Measurements from ENCODE around the gene ARV1.
"Not testable (repeated sequence)": the region's sequence is repeated elsewhere in the genome, so short reads cannot be mapped to it uniquely, and the experiment has no call there.

The ARV1 gene

DNA sequence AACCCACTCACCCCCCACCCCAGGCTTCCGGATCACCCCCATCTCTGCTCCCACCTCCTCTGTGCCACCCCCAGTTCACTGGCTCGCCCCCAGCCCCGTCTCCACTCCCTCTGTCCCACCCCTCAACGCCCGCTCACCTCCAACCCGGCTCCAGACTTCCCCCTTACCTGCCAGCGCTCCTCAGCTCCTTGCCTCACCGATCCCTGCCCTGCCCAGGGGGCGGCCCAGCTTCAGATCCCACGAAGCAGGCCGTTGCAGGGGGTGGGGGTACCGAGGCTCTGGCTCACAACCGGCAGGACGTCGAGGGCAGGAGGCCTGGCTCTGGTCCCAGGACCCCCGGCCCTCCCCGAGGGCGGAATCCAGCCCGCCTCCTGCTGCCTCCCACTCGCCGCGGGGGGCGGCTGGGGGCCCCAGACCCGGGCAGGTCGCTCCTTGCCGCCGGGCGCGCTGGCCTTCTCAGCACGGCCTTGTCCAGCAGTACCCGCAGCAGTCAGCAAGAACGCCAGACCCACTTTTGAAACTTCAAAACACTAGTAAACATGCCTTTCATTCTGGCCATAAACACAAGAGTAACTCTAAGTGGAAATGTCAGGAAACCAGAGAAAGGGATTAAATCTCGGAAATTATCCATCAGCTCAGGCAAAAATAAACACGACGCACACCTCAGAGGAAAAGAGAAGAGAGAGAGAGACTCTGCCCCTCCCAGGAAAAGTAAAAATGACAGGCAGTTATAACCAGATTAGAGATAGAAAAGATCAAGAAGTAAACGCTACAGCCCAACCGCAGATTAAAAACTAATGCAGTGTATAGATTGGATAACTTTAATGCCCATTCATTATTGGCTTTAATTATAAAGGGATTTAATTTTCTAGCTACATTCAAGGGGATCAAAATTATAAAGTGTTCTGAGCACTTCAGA is 62.2 kb downstream of the ARV1 start:
- peaks cover 29% of the 10 kb centered on the region for H3K79me2 ChIP-seq (ENCODE audit: low read length)
- H3K9ac ChIP-seq (ENCODE audit: low read length) = peak overlapping the region; percentile 86
- TF ChIP-seq EZH2phosphoT487 (IDR thresholded peaks at IDR 0.05; ENCODE audit: low read depth) = no peak
- TF ChIP-seq, protein P1, sequence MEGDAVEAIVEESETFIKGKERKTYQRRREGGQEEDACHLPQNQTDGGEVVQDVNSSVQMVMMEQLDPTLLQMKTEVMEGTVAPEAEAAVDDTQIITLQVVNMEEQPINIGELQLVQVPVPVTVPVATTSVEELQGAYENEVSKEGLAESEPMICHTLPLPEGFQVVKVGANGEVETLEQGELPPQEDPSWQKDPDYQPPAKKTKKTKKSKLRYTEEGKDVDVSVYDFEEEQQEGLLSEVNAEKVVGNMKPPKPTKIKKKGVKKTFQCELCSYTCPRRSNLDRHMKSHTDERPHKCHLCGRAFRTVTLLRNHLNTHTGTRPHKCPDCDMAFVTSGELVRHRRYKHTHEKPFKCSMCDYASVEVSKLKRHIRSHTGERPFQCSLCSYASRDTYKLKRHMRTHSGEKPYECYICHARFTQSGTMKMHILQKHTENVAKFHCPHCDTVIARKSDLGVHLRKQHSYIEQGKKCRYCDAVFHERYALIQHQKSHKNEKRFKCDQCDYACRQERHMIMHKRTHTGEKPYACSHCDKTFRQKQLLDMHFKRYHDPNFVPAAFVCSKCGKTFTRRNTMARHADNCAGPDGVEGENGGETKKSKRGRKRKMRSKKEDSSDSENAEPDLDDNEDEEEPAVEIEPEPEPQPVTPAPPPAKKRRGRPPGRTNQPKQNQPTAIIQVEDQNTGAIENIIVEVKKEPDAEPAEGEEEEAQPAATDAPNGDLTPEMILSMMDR (IDR thresholded peaks at IDR 0.05; ENCODE audit: low read depth, low read length) = no peak
- peaks cover 12% of the 10 kb centered on the region for H4K20me1 ChIP-seq (ENCODE audit: insufficient read depth, low read length)
- no peak overlapping the region for H3K27ac ChIP-seq (ENCODE audit: low read length)
- peaks cover 26% of the 10 kb centered on the region for H3K27me3 ChIP-seq (ENCODE audit: low read depth, low read length)
- H3K36me3 ChIP-seq (replicated peaks; ENCODE audit: low read depth, low read length) = peaks cover 3% of the 10 kb centered on the region
- peak overlapping the region; percentile 93 for H3K4me2 ChIP-seq (ENCODE audit: low read length)
- peak overlapping the region; percentile 88 for H3K4me3 ChIP-seq (ENCODE audit: low read length)
- H3K4me1 ChIP-seq (ENCODE audit: low read length) = peaks cover 16% of the 10 kb centered on the region
- peak overlapping the region; percentile 99 for H2AFZ ChIP-seq (ENCODE audit: low read depth, low read length)
- H3K9me3 ChIP-seq (ENCODE audit: insufficient read depth, low read length) = no peaks in the 10 kb centered on the region; the same call in 1 of the 2 replicates

DNA sequence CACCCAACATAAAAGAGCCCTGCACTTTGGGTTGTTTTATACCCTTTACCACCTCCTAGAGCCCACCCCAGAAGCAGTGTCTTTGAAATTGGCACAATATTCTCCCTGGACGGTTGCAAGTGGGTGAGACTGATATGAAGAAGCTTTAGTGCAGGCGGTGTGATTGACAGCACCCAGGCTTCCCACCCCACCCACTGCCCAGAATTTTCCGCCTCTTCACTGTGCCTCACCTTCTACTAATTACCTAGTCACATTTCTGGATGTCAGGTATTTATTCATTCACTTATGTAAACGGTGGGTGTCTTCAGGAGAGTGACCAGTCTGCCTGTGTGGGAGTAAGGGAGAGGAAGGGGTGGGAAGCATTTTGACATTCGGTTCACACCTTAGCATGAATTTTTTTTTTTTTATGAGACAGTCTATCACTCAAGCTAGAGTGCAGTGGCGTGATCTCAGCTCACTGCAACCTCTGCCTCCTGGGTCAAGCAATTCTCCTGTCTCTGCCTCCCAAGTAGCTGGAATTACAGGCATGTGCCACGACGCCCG is 62.9 kb downstream of the ARV1 start:
- no peak overlapping the region for H3K27ac ChIP-seq (ENCODE audit: low read length)
- no peak overlapping the region for H3K4me3 ChIP-seq (ENCODE audit: low read length)
- peaks cover 12% of the 10 kb centered on the region for H3K4me1 ChIP-seq (ENCODE audit: low read length)
- H3K27me3 ChIP-seq (ENCODE audit: low read depth, low read length) = peaks cover 29% of the 10 kb centered on the region
- TF ChIP-seq EZH2phosphoT487 (IDR thresholded peaks at IDR 0.05; ENCODE audit: low read depth) = no peak
- TF ChIP-seq, protein P1 (IDR thresholded peaks at IDR 0.05; ENCODE audit: low read depth, low read length) = no peak
- H3K4me2 ChIP-seq (ENCODE audit: low read length) = no peak overlapping the region
- H3K79me2 ChIP-seq (ENCODE audit: low read length) = peaks cover 26% of the 10 kb centered on the region
- H3K36me3 ChIP-seq (replicated peaks; ENCODE audit: low read depth, low read length) = peaks cover 1% of the 10 kb centered on the region
- no peak overlapping the region for H3K9ac ChIP-seq (ENCODE audit: low read length)
- no peaks in the 10 kb centered on the region; the same call in 1 of the 2 replicates for H3K9me3 ChIP-seq (ENCODE audit: insufficient read depth, low read length)
- H2AFZ ChIP-seq (ENCODE audit: low read depth, low read length) = no peak overlapping the region
- peaks cover 5% of the 10 kb centered on the region; the same call in 1 of the 2 replicates for H4K20me1 ChIP-seq (ENCODE audit: insufficient read depth, low read length)

DNA sequence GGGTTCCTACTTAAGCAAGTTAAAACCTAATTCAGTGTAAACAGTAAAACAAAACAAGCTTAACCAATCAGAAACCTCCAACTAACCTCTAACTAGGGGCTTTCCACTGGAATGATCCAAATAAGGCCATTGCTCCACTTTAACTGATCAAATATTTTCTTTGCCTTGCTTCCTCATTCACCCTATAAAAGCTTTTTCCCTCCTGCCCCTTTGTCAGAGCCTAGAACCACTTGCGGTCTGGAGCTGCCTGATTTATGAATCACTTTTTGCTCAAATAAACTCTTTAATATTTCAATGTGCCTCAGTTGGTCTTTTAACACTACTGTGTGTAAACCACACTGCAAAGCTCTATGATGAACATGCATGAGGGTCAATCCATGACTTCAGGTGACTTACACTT is 65.7 kb downstream of the ARV1 start:
- Histone ChIP-seq H3K9me3 (ENCODE audit: insufficient read depth, low read length) (no peaks in the 10 kb centered on the region; the same call in 1 of the 2 replicates), H3K4me2 (ENCODE audit: low read length) (no peak overlapping the region), H3K27ac (ENCODE audit: low read length) (no peak overlapping the region), H2AFZ (ENCODE audit: low read depth, low read length) (no peak overlapping the region), H3K4me1 (ENCODE audit: low read length) (peaks cover 5% of the 10 kb centered on the region; the same call in 1 of the 2 replicates), H3K36me3 (replicated peaks; ENCODE audit: low read depth, low read length) (no peaks in the 10 kb centered on the region), H3K4me3 (ENCODE audit: low read length) (no peak overlapping the region), H3K9ac (ENCODE audit: low read length) (no peak overlapping the region), H3K79me2 (ENCODE audit: low read length) (no peaks in the 10 kb centered on the region), H3K27me3 (ENCODE audit: low read depth, low read length) (peaks cover 35% of the 10 kb centered on the region), H4K20me1 (ENCODE audit: insufficient read depth, low read length) (no peaks in the 10 kb centered on the region)
- TF ChIP-seq EZH2phosphoT487 (IDR thresholded peaks at IDR 0.05; ENCODE audit: low read depth) = no peak
- TF ChIP-seq, protein P1 (IDR thresholded peaks at IDR 0.05; ENCODE audit: low read depth, low read length) = no peak

DNA sequence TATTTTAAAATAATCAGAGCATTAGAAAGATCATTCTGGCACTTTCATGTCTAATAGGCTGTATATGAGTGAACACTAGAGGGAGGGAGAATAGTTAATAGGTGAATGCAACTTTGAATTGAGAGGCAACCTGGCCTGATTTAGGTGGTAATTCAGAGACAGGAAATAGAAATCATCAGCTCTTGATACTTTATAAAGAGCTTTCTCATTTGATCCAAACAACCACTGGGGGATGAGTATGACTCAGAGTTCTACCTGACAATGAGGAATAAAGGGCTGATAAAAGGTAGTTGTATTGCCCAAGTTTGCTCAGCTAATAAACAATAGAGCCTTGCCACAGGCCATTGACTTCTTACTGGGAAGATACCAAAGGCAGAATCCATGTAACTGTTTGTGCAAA is 66.4 kb downstream of the ARV1 start:
- H4K20me1 ChIP-seq (ENCODE audit: insufficient read depth, low read length) = no peaks in the 10 kb centered on the region
- H3K27me3 ChIP-seq (ENCODE audit: low read depth, low read length) = peaks cover 35% of the 10 kb centered on the region
- peaks cover 5% of the 10 kb centered on the region; the same call in 1 of the 2 replicates for H3K4me1 ChIP-seq (ENCODE audit: low read length)
- no peak overlapping the region for H3K27ac ChIP-seq (ENCODE audit: low read length)
- no peak overlapping the region for H3K4me2 ChIP-seq (ENCODE audit: low read length)
- no peak overlapping the region for H3K4me3 ChIP-seq (ENCODE audit: low read length)
- H3K36me3 ChIP-seq (replicated peaks; ENCODE audit: low read depth, low read length) = no peaks in the 10 kb centered on the region
- no peak overlapping the region for H3K9ac ChIP-seq (ENCODE audit: low read length)
- H3K79me2 ChIP-seq (ENCODE audit: low read length) = no peaks in the 10 kb centered on the region
- no peak overlapping the region for H2AFZ ChIP-seq (ENCODE audit: low read depth, low read length)
- H3K9me3 ChIP-seq (ENCODE audit: insufficient read depth, low read length) = no peaks in the 10 kb centered on the region; the same call in 1 of the 2 replicates
- no peak for TF ChIP-seq EZH2phosphoT487 (IDR thresholded peaks at IDR 0.05; ENCODE audit: low read depth)
- TF ChIP-seq, protein P1 (IDR thresholded peaks at IDR 0.05; ENCODE audit: low read depth, low read length) = 0 out of 2 replicates have a peak, but pooled peaks have one; percentile 12

DNA sequence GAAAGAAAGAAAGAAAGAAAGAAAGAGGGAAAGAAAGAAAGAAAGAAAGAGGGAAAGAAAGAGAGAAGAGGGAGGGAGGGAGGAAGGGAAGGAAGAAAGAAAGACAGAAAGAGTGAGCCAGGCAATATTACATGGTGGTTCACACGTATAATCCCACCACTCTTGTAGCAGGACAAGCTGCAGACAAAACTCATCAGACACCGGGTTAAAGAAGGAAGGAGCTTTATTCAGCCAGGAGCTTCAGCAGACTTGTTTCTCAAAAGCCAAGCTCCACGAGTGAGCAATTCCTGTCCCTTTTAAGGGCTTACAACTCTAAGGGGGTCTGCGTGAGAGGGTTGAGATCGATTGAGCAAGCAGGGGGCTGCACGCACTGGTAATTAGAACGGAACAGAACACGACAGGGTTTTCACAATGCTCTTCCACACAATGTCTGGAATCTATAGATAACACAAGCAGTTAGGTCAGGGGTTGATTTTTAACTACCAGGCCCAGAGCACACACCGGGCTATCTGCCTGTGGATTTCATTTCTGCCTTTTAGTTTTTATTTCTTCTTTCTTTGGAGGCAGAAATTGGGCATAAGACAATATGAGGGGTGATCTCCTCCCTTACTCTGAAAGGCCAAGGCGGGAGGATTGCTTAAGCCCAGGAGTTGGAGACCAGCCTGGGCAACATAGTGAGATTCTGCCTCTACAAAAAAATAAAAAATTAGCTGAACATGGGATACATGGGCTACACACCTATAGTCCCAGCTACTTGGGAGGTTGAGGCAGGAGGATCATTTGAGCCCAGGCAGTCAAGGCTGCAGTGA is 67.2 kb downstream of the ARV1 start:
- not testable (repeated sequence) for H3K9ac ChIP-seq (ENCODE audit: low read length); H3K4me3 ChIP-seq (ENCODE audit: low read length); H3K9me3 ChIP-seq (ENCODE audit: insufficient read depth, low read length); H4K20me1 ChIP-seq (ENCODE audit: insufficient read depth, low read length); H3K4me1 ChIP-seq (ENCODE audit: low read length); H3K36me3 ChIP-seq (replicated peaks; ENCODE audit: low read depth, low read length); H2AFZ ChIP-seq (ENCODE audit: low read depth, low read length); H3K79me2 ChIP-seq (ENCODE audit: low read length); H3K27ac ChIP-seq (ENCODE audit: low read length); H3K4me2 ChIP-seq (ENCODE audit: low read length)
- H3K27me3 ChIP-seq (ENCODE audit: low read depth, low read length) = peaks cover 27% of the 10 kb centered on the region

Measured in OCI-LY3 (cell line).